H1 (cell line): Measurements from ENCODE around the gene FSTL4. TPM values are rescaled to one million over a fixed set of nuclear protein-coding genes. Genes with fewer than 3 reads are reported as not detected.

Experiments used
- CTCF ChIA-PET: fragments of 300-600 bp; sonication (Branson Sonifier 250); formaldehyde crosslinking; loops from one replicate; lab custom pipeline; 2021; ENCODE audit not compliant: partially characterized antibody; lab: Charles Lee
- POLR2A ChIA-PET: fragments of 300-600 bp; sonication (Branson Sonifier 250); formaldehyde crosslinking; loops from one replicate; lab custom pipeline; 2021; ENCODE audit warnings: inconsistent platforms; ENCODE audit not compliant: partially characterized antibody; lab: Charles Lee
- DNase-seq, 2 experiments: peaks; one replicate each; pipeline versions ENCODE4 v3.0.0 to v3.0.0-alpha.2; 2010 to 2022; ENCODE audit warnings: low spot score in 2 of 2, low read depth in 1 of 2, mixed read lengths in 1 of 2
- FAIRE-seq: peaks from 2 replicates; lab custom pipeline; 2011; peaks lifted over from hg19 to GRCh38; lab: Jason Lieb, UNC
- H2AFZ ChIP-seq: 2 replicates; pipeline ENCODE4 v1.8.1; 2012; ENCODE audit warnings: low read length, inconsistent platforms
- H2AK5ac ChIP-seq: 2 replicates; pipeline ENCODE4 v1.6.1; 2013; ENCODE audit warnings: low read depth, low read length
- H2BK120ac ChIP-seq: replicated peaks from 2 replicates; pipeline ENCODE3; 2013; ENCODE audit warnings: low read depth, low read length, inconsistent platforms
- H2BK12ac ChIP-seq: 2 replicates; pipeline ENCODE4 v1.6.1; 2013; ENCODE audit warnings: low read depth, low read length
- H2BK15ac ChIP-seq: 2 replicates; pipeline ENCODE4 v1.6.1; 2013; ENCODE audit warnings: low read length
- H2BK20ac ChIP-seq: 2 replicates; pipeline ENCODE4 v1.6.1; 2013; ENCODE audit warnings: low read length
- H2BK5ac ChIP-seq: 2 replicates; pipeline ENCODE4 v1.6.1; 2013; ENCODE audit warnings: low read depth, low read length
- H3K14ac ChIP-seq: 2 replicates; pipeline ENCODE4 v1.6.1; 2013; ENCODE audit warnings: inconsistent platforms; ENCODE audit not compliant: insufficient read length
- H3K18ac ChIP-seq: 2 replicates; pipeline ENCODE4 v1.6.1; 2013; ENCODE audit warnings: low read length; ENCODE audit errors: extremely low read depth
- H3K23ac ChIP-seq: 2 replicates; pipeline ENCODE4 v1.6.1; 2013; ENCODE audit warnings: inconsistent platforms; ENCODE audit not compliant: insufficient read length
- H3K23me2 ChIP-seq: 2 replicates; pipeline ENCODE4 v1.6.1; 2013; ENCODE audit warnings: low read depth, low read length
- H3K27ac ChIP-seq: 2 replicates; pipeline ENCODE4 v1.6.1; 2011; ENCODE audit warnings: low read depth, low read length, inconsistent platforms
- H3K27me3 ChIP-seq, 4 experiments: replicated peaks in 1 of 4; 1 replicate in 1 of 4; 2 replicates in 3 of 4; pipeline versions ENCODE4 v1.6.1 to v1.8.1; 2011 to 2013; ENCODE audit warnings: low read length in 3 of 4, mild to moderate bottlenecking in 3 of 4, inconsistent platforms in 2 of 4, mixed read lengths in 2 of 4, moderate library complexity in 1 of 4; ENCODE audit not compliant: control insufficient read depth in 3 of 4, insufficient read depth in 3 of 4; ENCODE audit errors: extremely low read depth in 1 of 4
- H3K36me3 ChIP-seq, 4 experiments: 2 replicates each; pipeline versions ENCODE4 v1.6.1 to v1.8.1; 2011 to 2013; ENCODE audit warnings: mild to moderate bottlenecking in 4 of 4, low read length in 3 of 4, moderate library complexity in 2 of 4, control low read depth in 1 of 4, inconsistent platforms in 1 of 4; ENCODE audit not compliant: insufficient read depth in 4 of 4, control insufficient read depth in 2 of 4
- H3K4ac ChIP-seq: replicated peaks from 2 replicates; pipeline ENCODE3; 2013; ENCODE audit warnings: low read length, low read depth, mixed read lengths, inconsistent platforms; ENCODE audit not compliant: insufficient read length
- H3K4me1 ChIP-seq, 4 experiments: replicated peaks in 1 of 4; 1 replicate in 1 of 4; 2 replicates in 3 of 4; pipeline versions ENCODE4 v1.6.1 to v1.8.1; 2011 to 2013; ENCODE audit warnings: low read length in 3 of 4, inconsistent platforms in 2 of 4, mixed read lengths in 1 of 4; ENCODE audit not compliant: insufficient read depth in 4 of 4, control insufficient read depth in 3 of 4
- H3K4me2 ChIP-seq, 2 experiments: 2 replicates each; pipeline versions ENCODE4 v1.6.1 to v1.8.1; 2011 to 2013; ENCODE audit warnings: low read depth in 2 of 2, low read length in 2 of 2, control low read depth in 1 of 2, inconsistent platforms in 1 of 2, mild to moderate bottlenecking in 1 of 2; ENCODE audit not compliant: insufficient read depth in 1 of 2
- H3K4me3 ChIP-seq, 4 experiments: fragments of 200-600, 300-600 bp in 1 of 4; sonication (generic), shearing (Covaris generic), sonication (Bioruptor Twin) in 1 of 4; 2 replicates each; pipeline versions ENCODE4 v1.5.1 to v1.8.1; 2011 to 2016; ENCODE audit warnings: low read length in 4 of 4, low read depth in 3 of 4, control low read depth in 2 of 4, inconsistent platforms in 2 of 4, mild to moderate bottlenecking in 2 of 4, mixed read lengths in 1 of 4, moderate library complexity in 1 of 4; ENCODE audit not compliant: insufficient read depth in 2 of 4; ENCODE audit errors: extremely low read depth in 1 of 4
- H3K56ac ChIP-seq: replicated peaks from 2 replicates; pipeline ENCODE3; 2013; ENCODE audit warnings: low read depth, mild to moderate bottlenecking, mixed read lengths, low read length, inconsistent platforms; ENCODE audit not compliant: insufficient read length
- H3K79me1 ChIP-seq: 2 replicates; pipeline ENCODE4 v1.6.1; 2013; ENCODE audit warnings: low read depth, low read length, control low read depth
- H3K79me2 ChIP-seq, 2 experiments: 2 replicates each; pipeline versions ENCODE4 v1.6.1 to v1.8.1; 2012 to 2013; ENCODE audit warnings: low read length in 2 of 2, mild to moderate bottlenecking in 2 of 2, inconsistent platforms in 1 of 2; ENCODE audit not compliant: insufficient read depth in 2 of 2, control insufficient read depth in 1 of 2
- H3K9ac ChIP-seq, 4 experiments: replicated peaks in 1 of 4; 1 replicate in 1 of 4; 2 replicates in 3 of 4; pipeline versions ENCODE4 v1.6.1 to v1.8.1; 2011 to 2013; ENCODE audit warnings: low read depth in 3 of 4, low read length in 3 of 4, control low read depth in 2 of 4, mild to moderate bottlenecking in 2 of 4, moderate library complexity in 2 of 4, inconsistent platforms in 1 of 4; ENCODE audit errors: extremely low read depth in 1 of 4
- H3K9me3 ChIP-seq, 2 experiments: 2 replicates each; pipeline versions ENCODE4 v1.6.1 to v1.8.1; 2012 to 2013; ENCODE audit warnings: mild to moderate bottlenecking in 2 of 2, moderate library complexity in 2 of 2, control low read depth in 1 of 2, inconsistent platforms in 1 of 2, low read depth in 1 of 2, low read length in 1 of 2, mixed read lengths in 1 of 2; ENCODE audit not compliant: insufficient read depth in 2 of 2
- H4K20me1 ChIP-seq, 2 experiments: replicated peaks in 1 of 2; 2 replicates each; pipeline versions ENCODE3 to v1.8.1; 2011 to 2013; ENCODE audit warnings: inconsistent platforms in 2 of 2, low read length in 2 of 2, mild to moderate bottlenecking in 1 of 2; ENCODE audit not compliant: insufficient read depth in 2 of 2, control insufficient read depth in 1 of 2
- H4K5ac ChIP-seq: 2 replicates; pipeline ENCODE4 v1.6.1; 2013; ENCODE audit warnings: low read length, low read depth, mixed read lengths, inconsistent platforms; ENCODE audit not compliant: insufficient read length
- H4K8ac ChIP-seq: 2 replicates; pipeline ENCODE4 v1.8.0; 2013; ENCODE audit warnings: mild to moderate bottlenecking, moderate library complexity, low read length, inconsistent platforms; ENCODE audit not compliant: insufficient read depth; ENCODE audit errors: extremely low read depth
- H4K91ac ChIP-seq: replicated peaks from 2 replicates; pipeline ENCODE3; 2013; ENCODE audit warnings: low read length, mixed read lengths, inconsistent platforms; ENCODE audit not compliant: insufficient read length
- ASH2L ChIP-seq: fragments of 200-600, 300-600 bp; sonication (generic); IDR thresholded peaks from one replicate; pipeline ENCODE4 v1.7.1; 2017; ENCODE audit warnings: low read length
- CBX5 ChIP-seq: fragments of 300-800, 300-1000 bp; sonication (generic); IDR thresholded peaks from 2 replicates; pipeline ENCODE4 v1.7.1; 2016; ENCODE audit warnings: antibody characterized with exemption, low read length, low read depth
- CHD1 ChIP-seq: IDR thresholded peaks from 2 replicates; pipeline ENCODE4 v1.6.1; 2012; ENCODE audit warnings: low read depth, low read length, improper control_type of control experiment
- CREB1 ChIP-seq: IDR thresholded peaks from 2 replicates; pipeline ENCODE4 v1.6.1; 2012; ENCODE audit warnings: inconsistent platforms
- CTBP2 ChIP-seq: IDR thresholded peaks from 2 replicates; pipeline ENCODE4 v1.7.0; 2011; ENCODE audit warnings: borderline replicate concordance, mild to moderate bottlenecking, moderate library complexity, mixed read lengths, low read length; ENCODE audit not compliant: insufficient read depth, insufficient read length
- JUND ChIP-seq: IDR thresholded peaks from 2 replicates; pipeline ENCODE4 v1.6.1; 2011; ENCODE audit warnings: mild to moderate bottlenecking, improper control_type of control experiment, low read length
- PHF8 ChIP-seq: fragments of 200-600 bp; sonication (generic); conservative IDR thresholded peaks from 2 replicates; pipeline ENCODE4 v1.7.1; 2012; ENCODE audit warnings: low read depth, mild to moderate bottlenecking, inconsistent platforms, low read length, moderate library complexity
- POLR2AphosphoS5 ChIP-seq: IDR thresholded peaks from 2 replicates; pipeline ENCODE4 v1.6.1; 2011; ENCODE audit warnings: low read depth, low read length
- RBBP5 ChIP-seq: IDR thresholded peaks from 2 replicates; pipeline ENCODE4 v1.7.1; 2012; ENCODE audit warnings: low read depth, mild to moderate bottlenecking, inconsistent platforms, low read length, moderate library complexity, borderline replicate concordance
- SIN3A ChIP-seq, 2 experiments: IDR thresholded peaks in 1 of 2; conservative IDR thresholded peaks in 1 of 2; 2 replicates each; pipeline ENCODE4 v1.6.1; 2011 to 2012; ENCODE audit warnings: low read length in 2 of 2, improper control_type of control experiment in 1 of 2, low read depth in 1 of 2, mild to moderate bottlenecking in 1 of 2
- SIX5 ChIP-seq: IDR thresholded peaks from 2 replicates; pipeline ENCODE4 v1.6.1; 2011; ENCODE audit warnings: mild to moderate bottlenecking, low read depth, low read length
- SP4 ChIP-seq: IDR thresholded peaks from 2 replicates; pipeline ENCODE4 v1.6.1; 2012; ENCODE audit warnings: low read length, inconsistent platforms
- SUZ12 ChIP-seq: fragments of 200-600 bp; sonication (generic); IDR thresholded peaks from 2 replicates; pipeline ENCODE4 v1.6.1; 2012; ENCODE audit warnings: mild to moderate bottlenecking, inconsistent platforms, low read length, moderate library complexity, mixed read lengths
- TAF1 ChIP-seq: IDR thresholded peaks from 2 replicates; pipeline ENCODE4 v1.6.1; 2011; ENCODE audit warnings: mild to moderate bottlenecking, low read depth, low read length
- TAF7 ChIP-seq: optimal IDR thresholded peaks from 2 replicates; pipeline ENCODE3; 2011; ENCODE audit warnings: low read depth, mild to moderate bottlenecking, inconsistent platforms, low read length, moderate library complexity, borderline replicate concordance
- TEAD4 ChIP-seq: IDR thresholded peaks from 2 replicates; pipeline ENCODE4 v1.6.1; 2012; ENCODE audit warnings: low read depth, low read length, inconsistent platforms, mixed read lengths
- WGBS, 2 experiments: shearing (Covaris generic) in 1 of 2; methylation state at CpG; one replicate each; pipeline versions ENCODE4 v1.1.6 to v1.1.7; 2013 to 2015; ENCODE audit warnings: low lambda C conversion rate in 2 of 2, mixed read lengths in 2 of 2, inconsistent platforms in 1 of 2, low coverage in 1 of 2, missing lambda C conversion rate in 1 of 2; ENCODE audit not compliant: insufficient replicate concordance in 2 of 2, insufficient coverage in 1 of 2, insufficient read length in 1 of 2; ENCODE audit errors: extremely low coverage in 1 of 2, missing lambda C conversion rate in 1 of 2; 5-methylcytosine and 5-hydroxymethylcytosine counted together
- polyA plus RNA-seq, 7 experiments: library from polyadenylated mRNA; depleted of rRNA in 3 of 7; stranded (reverse) in 5 of 7; unstranded in 2 of 7; fragments of >200 nt in 5 of 7; fragments of 200-250 nt in 2 of 7; gene quantifications; 1 replicate in 5 of 7; 2 replicates in 1 of 7; 4 replicates in 1 of 7; pipeline versions ENCODE4 v1.2.1 to v1.2.3, GENCODE V29; 2011 to 2013; ENCODE audit warnings: missing spikeins in 2 of 7, mixed read lengths in 2 of 7
- total RNA-seq: library from RNA; stranded (reverse); fragmentation: NEBNext Ultra II Directional; extraction: Animal tissue kit (Norgen Biotek cat#: 25700); gene quantifications from 2 replicates; pipeline ENCODE4 v1.2.1, GENCODE V29; 2021

FSTL4 gene
- total and polyA plus RNA-seq, 2 of the 8 experiments (the other 6 are each of a cell fraction or from before 2014, with no cell fraction given) = 3.1 to 4.1 TPM

GRCh38 chr5:133512896-133513295, 99.4 kb downstream of the FSTL4 start:
- H4K91ac ChIP-seq = no peak overlapping the region
- no peak overlapping the region for H2BK12ac ChIP-seq
- no peaks in the 10 kb centered on the region for H3K36me3 ChIP-seq
- H3K4ac ChIP-seq = no peak overlapping the region
- H4K20me1 ChIP-seq = no peaks in the 10 kb centered on the region
- H3K27me3 ChIP-seq = no peaks in the 10 kb centered on the region; a peak in 1 of 7 replicates
- H3K79me2 ChIP-seq = no peaks in the 10 kb centered on the region
- H3K4me2 ChIP-seq = no peak overlapping the region
- H2AFZ ChIP-seq = no peak overlapping the region
- H3K4me1 ChIP-seq = no peaks in the 10 kb centered on the region; a peak in 2 of 7 replicates
- no peak overlapping the region for H3K14ac ChIP-seq
- no peak overlapping the region for H3K9ac ChIP-seq
- H3K56ac ChIP-seq = no peak overlapping the region
- no peak overlapping the region for H4K5ac ChIP-seq
- no peak for FAIRE-seq
- H3K18ac ChIP-seq = no peak overlapping the region
- H3K9me3 ChIP-seq = no peaks in the 10 kb centered on the region
- no peak overlapping the region for H2AK5ac ChIP-seq
- H4K8ac ChIP-seq = no peak overlapping the region
- no peak overlapping the region for H3K4me3 ChIP-seq
- ChIA-PET CTCF (no interaction called here), POLR2A (no interaction called here)
- no peaks in the 10 kb centered on the region for H3K23me2 ChIP-seq
- no peak overlapping the region for H2BK5ac ChIP-seq
- H3K27ac ChIP-seq = no peak overlapping the region
- H3K23ac ChIP-seq = no peak overlapping the region
- no peak overlapping the region for H2BK120ac ChIP-seq
- no peaks in the 10 kb centered on the region; the same call in 1 of the 2 replicates for H3K79me1 ChIP-seq
- H2BK20ac ChIP-seq = no peak overlapping the region
- WGBS, 2 experiments = 87% methylated on average over 6 of the region's 6 CpGs; no CpG with 5 or more reads in 1 of the 2 experiments
- no peak for DNase-seq
- H2BK15ac ChIP-seq = no peak overlapping the region
- TF ChIP-seq SIN3A (conservative IDR thresholded peaks at IDR 0.05 in 1 of 2, IDR thresholded peaks at IDR 0.05 in 1 of 2; ENCODE audit: low read depth in 1 of 2, low read length in 2 of 2) (no peak), TEAD4 (no peak), PHF8 (no peak), CTBP2 (no peak), CHD1 (no peak), TAF7 (no peak), TAF1 (no peak), CBX5 (no peak), SUZ12 (no peak), ASH2L (no peak), POLR2AphosphoS5 (no peak), JUND (no peak), RBBP5 (no peak), CREB1 (no peak), SIX5 (no peak), SP4 (no peak)
